Subcutaneous abdominal adipose tissue (tissue), 5 donors: Measurements from ENCODE around the gene ITGA6.

Source experiments
- H3K27ac ChIP-seq: one replicate; pipeline ENCODE4 v1.7.0; 2013; ENCODE audit warnings: low read depth, mild to moderate bottlenecking, inconsistent platforms, low read length, moderate library complexity
- H3K27me3 ChIP-seq, 5 donors: one replicate each; pipeline ENCODE4 v1.7.0; 2013; ENCODE audit warnings: low read length in 5 of 5, inconsistent platforms in 1 of 5; ENCODE audit not compliant: control insufficient read depth in 5 of 5, insufficient read depth in 4 of 5
- H3K36me3 ChIP-seq, 5 donors: one replicate each; pipeline ENCODE4 v1.7.0; 2013; ENCODE audit warnings: low read length in 5 of 5; ENCODE audit not compliant: control insufficient read depth in 5 of 5, insufficient read depth in 5 of 5
- H3K4me1 ChIP-seq, 5 donors: one replicate each; pipeline ENCODE4 v1.7.0; 2013; ENCODE audit warnings: low read length in 5 of 5, mild to moderate bottlenecking in 3 of 5, moderate library complexity in 1 of 5; ENCODE audit not compliant: control insufficient read depth in 5 of 5, insufficient read depth in 5 of 5
- H3K4me3 ChIP-seq, 5 donors: one replicate each; pipeline ENCODE4 v1.7.0; 2013; ENCODE audit warnings: low read length in 5 of 5, low read depth in 1 of 5
- H3K9ac ChIP-seq, 5 donors: one replicate each; pipeline ENCODE4 v1.7.0; 2013; ENCODE audit warnings: low read length in 5 of 5, mild to moderate bottlenecking in 4 of 5, moderate library complexity in 3 of 5
- H3K9me3 ChIP-seq, 5 donors: one replicate each; pipeline ENCODE4 v1.7.0; 2013; ENCODE audit warnings: low read length in 5 of 5; ENCODE audit not compliant: control insufficient read depth in 5 of 5
- donor health status: healthy.
- donor health status: healthy.
- donor health status: healthy.
- donor health status: healthy.
- donor health status: healthy.

The ITGA6 gene

GRCh38 chr2:172430027-172430426, 2.6 kb downstream of the ITGA6 start:
- no peaks in the 10 kb centered on the region for H3K9me3 ChIP-seq
- H3K4me1 ChIP-seq, result peaks cover 0 to 63% (median 39%) of the 10 kb centered on the region in 5 donors
- no peaks in the 10 kb centered on the region for H3K27me3 ChIP-seq
- H3K9ac ChIP-seq, result peak overlapping the region in 3 of 5 donors; percentile 46 to 93 (median 62)
- H3K4me3 ChIP-seq, result peak overlapping the region in 3 of 5 donors; percentile 79 to 83 (median 81)
- peak overlapping the region; percentile 71 for H3K27ac ChIP-seq
- H3K36me3 ChIP-seq, result no peaks in the 10 kb centered on the region

- H3K27me3 ChIP-seq, result no peaks in the 10 kb centered on the region
- peaks cover 0 to 65% (median 39%) of the 10 kb centered on the region in 5 donors for H3K4me1 ChIP-seq
- H3K27ac ChIP-seq, result peak overlapping the region; percentile 71
- peak overlapping the region in 3 of 5 donors; percentile 79 to 83 (median 81) for H3K4me3 ChIP-seq
- H3K9ac ChIP-seq, result no peak overlapping the region
- H3K9me3 ChIP-seq, result no peaks in the 10 kb centered on the region
- no peaks in the 10 kb centered on the region for H3K36me3 ChIP-seq
These were observed 3.3 kb downstream of the ITGA6 start for GRCh38 chr2:172430678-172431077.

- H3K9ac ChIP-seq, result no peak overlapping the region
- H3K27ac ChIP-seq, result peak overlapping the region; percentile 71
- H3K27me3 ChIP-seq, result no peaks in the 10 kb centered on the region
- peaks cover 0 to 67% (median 39%) of the 10 kb centered on the region in 5 donors for H3K4me1 ChIP-seq
- H3K9me3 ChIP-seq, result no peaks in the 10 kb centered on the region
- peak overlapping the region in 3 of 5 donors; percentile 79 to 83 (median 81) for H3K4me3 ChIP-seq
- H3K36me3 ChIP-seq, result no peaks in the 10 kb centered on the region
These were observed 4.1 kb downstream of the ITGA6 start for GRCh38 chr2:172431463-172431862.

- Histone ChIP-seq H3K36me3 (no peaks in the 10 kb centered on the region), H3K27me3 (no peaks in the 10 kb centered on the region), H3K9ac (no peak overlapping the region), H3K4me3 (peak overlapping the region in 1 of 5 donors; percentile 1), H3K9me3 (no peaks in the 10 kb centered on the region), H3K27ac (no peak overlapping the region), H3K4me1 (peaks cover 0 to 67% (median 37%) of the 10 kb centered on the region in 5 donors)
These were observed 4.6 kb downstream of the ITGA6 start for GRCh38 chr2:172431993-172432392.

GRCh38 chr2:172433144-172433543, 5.8 kb downstream of the ITGA6 start:
- peaks cover 3 to 72% (median 36%) of the 10 kb centered on the region in 5 donors for H3K4me1 ChIP-seq
- no peaks in the 10 kb centered on the region for H3K27me3 ChIP-seq
- H3K9me3 ChIP-seq, result no peaks in the 10 kb centered on the region
- H3K36me3 ChIP-seq, result no peaks in the 10 kb centered on the region
- H3K4me3 ChIP-seq, result peak overlapping the region in 2 of 5 donors; percentile 1 to 38
- no peak overlapping the region for H3K27ac ChIP-seq
- no peak overlapping the region for H3K9ac ChIP-seq

- Histone ChIP-seq H3K9me3 (no peaks in the 10 kb centered on the region), H3K27ac (no peak overlapping the region), H3K4me1 (peaks cover 3 to 80% (median 34%) of the 10 kb centered on the region in 5 donors), H3K36me3 (no peaks in the 10 kb centered on the region), H3K27me3 (no peaks in the 10 kb centered on the region), H3K9ac (no peak overlapping the region), H3K4me3 (no peak overlapping the region)
These were observed 7.6 kb downstream of the ITGA6 start for GRCh38 chr2:172434821-172435605.

- no peaks in the 10 kb centered on the region for H3K9me3 ChIP-seq
- peaks cover 3 to 84% (median 32%) of the 10 kb centered on the region in 5 donors for H3K4me1 ChIP-seq
- no peak overlapping the region for H3K4me3 ChIP-seq
- H3K9ac ChIP-seq, result no peak overlapping the region
- H3K27me3 ChIP-seq, result no peaks in the 10 kb centered on the region
- H3K36me3 ChIP-seq, result no peaks in the 10 kb centered on the region
- H3K27ac ChIP-seq, result no peak overlapping the region
These were observed 8.2 kb downstream of the ITGA6 start for GRCh38 chr2:172435606-172435911.

GRCh38 chr2:172436889-172437288, 9.5 kb downstream of the ITGA6 start:
- Histone ChIP-seq H3K27me3 (no peaks in the 10 kb centered on the region), H3K36me3 (no peaks in the 10 kb centered on the region), H3K27ac (peak overlapping the region; percentile 33), H3K9me3 (no peaks in the 10 kb centered on the region), H3K4me1 (peaks cover 3 to 90% (median 26%) of the 10 kb centered on the region in 5 donors), H3K4me3 (no peak overlapping the region), H3K9ac (no peak overlapping the region)

- H3K4me1 ChIP-seq, result peaks cover 3 to 90% (median 24%) of the 10 kb centered on the region in 5 donors
- peak overlapping the region; percentile 33 for H3K27ac ChIP-seq
These were observed 10.3 kb downstream of the ITGA6 start for GRCh38 chr2:172437419-172438341.

More at GRCh38 chr2:172437419-172438341, 10.3 kb downstream of the ITGA6 start:
- Histone ChIP-seq H3K4me3 (peak overlapping the region; percentile 12 to 36 (median 26)), H3K9ac (no peak overlapping the region), H3K36me3 (no peaks in the 10 kb centered on the region), H3K9me3 (no peaks in the 10 kb centered on the region), H3K27me3 (no peaks in the 10 kb centered on the region)
